Stimulated activated CD4-positive, alpha-beta T cell treated with anti-CD3 and anti-CD28 coated beads, Interleukin-4, amount 100 ng/mL, for 24 hours (primary cell): ENCODE results near the gene ELOA.
"Not testable (repeated sequence)": the region's sequence is repeated elsewhere in the genome, so short reads cannot be mapped to it uniquely, and the experiment has no call there.

Source experiments
- DNase-seq: peaks from one replicate; pipeline ENCODE4 v3.0.0-alpha.2; 2020

The ELOA gene

DNA sequence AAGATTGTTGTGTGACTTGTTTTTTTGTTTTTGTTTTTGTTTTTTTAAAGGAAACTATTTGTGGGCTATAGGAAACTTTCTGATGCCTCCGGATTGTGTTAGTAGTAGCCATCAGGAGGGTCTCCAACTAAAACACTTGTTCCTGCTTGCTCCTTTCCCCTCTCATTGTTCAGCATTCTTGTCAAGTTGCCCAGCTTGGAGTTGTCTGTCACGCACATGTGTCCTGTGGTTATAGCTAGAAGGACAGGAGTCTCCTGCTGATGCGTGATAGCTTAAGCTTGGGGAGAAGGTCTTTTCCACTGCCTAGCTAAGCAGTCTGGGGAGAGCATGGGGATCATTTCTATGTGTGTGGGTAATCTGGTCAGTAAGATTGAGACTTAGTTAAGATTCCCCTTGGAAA, 44.4 kb downstream of the ELOA start:
- no peak for DNase-seq

DNA sequence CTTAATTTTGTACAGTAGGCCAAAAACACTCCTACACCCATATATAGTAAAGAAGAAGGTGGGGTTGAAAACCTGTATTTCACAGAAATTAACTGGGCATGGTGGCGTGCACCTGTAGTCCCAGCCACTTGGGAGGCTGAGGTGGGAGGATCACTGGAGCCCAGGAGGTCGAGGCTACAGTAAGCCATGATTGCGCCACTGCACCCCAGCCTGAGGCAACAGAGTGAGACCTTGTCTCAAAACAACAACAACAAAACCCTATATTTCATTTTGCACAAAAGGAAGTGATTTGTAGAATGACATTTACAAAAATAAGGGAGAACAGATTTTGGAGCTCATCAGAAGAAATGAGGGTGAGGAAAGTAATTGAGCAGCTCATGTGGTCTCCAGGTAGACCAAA, 45.4 kb downstream of the ELOA start:
- DNase-seq: no peak

DNA sequence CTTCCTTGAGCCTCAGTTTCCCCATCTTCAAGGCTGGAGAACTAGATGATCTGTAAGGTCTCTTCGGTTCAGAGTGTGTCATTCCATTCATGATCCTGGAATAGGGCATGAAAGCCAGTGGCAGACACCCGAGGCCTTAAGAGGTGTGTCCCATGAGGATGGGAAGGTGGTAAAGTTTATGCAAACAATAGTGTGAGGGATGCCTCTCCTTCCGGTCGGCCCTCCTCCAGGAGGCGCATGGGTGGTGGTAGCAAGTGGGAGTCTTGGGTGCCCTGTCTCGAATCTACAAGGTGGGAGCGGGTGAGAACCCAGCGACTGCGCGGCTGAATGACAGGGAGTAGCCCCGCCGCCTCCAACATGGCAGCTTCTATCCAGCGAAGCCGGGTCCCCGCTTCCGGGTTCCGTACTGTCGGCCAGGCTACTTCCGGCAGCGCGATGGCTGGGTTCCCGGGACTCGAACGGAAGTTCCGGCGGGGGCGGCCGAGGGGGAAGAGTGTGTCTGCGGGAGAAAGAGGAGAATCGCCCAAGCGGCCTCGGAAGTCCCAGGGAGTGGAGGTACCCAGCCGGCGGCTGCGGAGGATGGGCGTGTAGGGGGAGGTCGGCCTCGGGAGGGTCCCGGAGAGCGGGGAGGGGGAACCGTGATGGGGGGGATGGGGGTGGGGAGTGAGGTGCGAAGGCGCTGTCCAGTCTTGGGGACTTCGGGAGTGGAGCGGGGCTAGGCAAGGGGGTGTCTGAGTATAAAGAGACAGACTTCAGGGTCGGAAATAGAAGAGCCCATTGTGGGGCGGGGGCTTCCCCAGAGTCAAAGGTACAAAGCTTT, 47.6 kb downstream of the ELOA start, which contains the start of gene LYPLA2:
Gene LYPLA2 (plus strand): TSS at position 450 of the 820 bp plus-strand sequence. CDS start 1,538 bp downstream, outside the sequence.
- DNase-seq: peak; percentile 90

DNA sequence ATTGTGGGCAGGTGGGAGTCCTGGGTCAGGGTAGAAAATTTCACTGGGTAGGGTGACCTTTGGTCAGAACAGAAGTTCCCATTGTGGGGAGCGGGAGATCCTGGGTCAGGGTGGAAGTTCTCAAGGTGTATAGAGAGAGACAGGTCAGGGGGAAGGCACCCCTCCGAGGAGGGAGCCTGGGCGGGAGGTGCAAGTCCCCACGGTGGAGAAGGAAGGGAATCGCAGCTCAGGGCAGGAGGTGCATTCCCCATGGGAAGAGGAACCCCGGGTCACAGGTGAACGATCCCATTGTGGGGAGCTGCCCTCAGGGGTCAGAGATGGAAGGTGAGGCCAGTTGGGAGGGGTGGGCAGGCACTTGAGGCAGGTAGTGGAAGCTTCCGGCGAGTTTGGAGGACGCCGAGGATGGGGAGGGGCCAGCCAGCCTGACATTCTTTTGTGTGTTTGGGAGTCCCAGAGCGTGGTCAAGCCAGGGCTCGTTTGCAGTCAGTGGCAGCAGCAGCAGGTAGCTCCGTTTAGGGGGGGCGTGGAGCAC, 48.3 kb downstream of the ELOA start:
- peak; percentile 28 for DNase-seq

DNA sequence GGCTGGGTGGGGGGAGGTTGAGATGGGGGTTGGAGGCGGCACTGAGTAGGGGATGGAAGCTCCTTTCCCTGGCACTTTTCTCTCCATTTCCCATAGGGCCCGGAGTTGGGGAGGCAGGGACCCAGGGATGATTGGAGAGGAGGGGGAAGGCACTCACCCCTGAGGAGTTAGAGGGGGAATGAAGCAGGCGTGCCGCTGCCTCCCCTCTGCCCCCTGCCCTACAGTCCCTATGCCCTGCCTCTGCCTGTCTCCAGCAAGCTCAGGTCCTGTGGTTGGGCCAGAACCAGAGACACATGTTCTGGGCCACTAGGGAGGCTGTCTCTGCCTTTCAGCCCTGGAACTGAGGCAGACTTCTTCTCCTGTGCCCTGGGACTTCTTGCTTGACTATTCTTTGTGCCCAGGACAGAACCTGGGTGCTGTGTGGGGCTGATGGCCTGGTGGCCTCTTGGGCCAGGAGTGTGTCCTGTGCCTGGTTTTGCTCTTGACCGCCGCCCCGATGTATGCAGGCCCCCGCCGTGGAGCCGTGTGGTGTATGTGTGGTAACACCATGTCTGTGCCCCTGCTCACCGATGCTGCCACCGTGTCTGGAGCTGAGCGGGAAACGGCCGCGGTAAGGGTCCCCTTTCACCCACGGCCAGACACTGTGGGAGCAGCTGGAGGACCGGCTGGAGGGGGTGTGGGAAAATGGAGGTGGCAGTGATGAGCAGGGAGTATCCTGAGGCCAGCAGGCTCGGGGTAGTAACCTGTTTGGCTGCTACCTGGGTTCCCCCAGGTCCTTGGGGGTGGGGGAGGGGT, 49.1 kb downstream of the ELOA start:
- DNase-seq: no peak

DNA sequence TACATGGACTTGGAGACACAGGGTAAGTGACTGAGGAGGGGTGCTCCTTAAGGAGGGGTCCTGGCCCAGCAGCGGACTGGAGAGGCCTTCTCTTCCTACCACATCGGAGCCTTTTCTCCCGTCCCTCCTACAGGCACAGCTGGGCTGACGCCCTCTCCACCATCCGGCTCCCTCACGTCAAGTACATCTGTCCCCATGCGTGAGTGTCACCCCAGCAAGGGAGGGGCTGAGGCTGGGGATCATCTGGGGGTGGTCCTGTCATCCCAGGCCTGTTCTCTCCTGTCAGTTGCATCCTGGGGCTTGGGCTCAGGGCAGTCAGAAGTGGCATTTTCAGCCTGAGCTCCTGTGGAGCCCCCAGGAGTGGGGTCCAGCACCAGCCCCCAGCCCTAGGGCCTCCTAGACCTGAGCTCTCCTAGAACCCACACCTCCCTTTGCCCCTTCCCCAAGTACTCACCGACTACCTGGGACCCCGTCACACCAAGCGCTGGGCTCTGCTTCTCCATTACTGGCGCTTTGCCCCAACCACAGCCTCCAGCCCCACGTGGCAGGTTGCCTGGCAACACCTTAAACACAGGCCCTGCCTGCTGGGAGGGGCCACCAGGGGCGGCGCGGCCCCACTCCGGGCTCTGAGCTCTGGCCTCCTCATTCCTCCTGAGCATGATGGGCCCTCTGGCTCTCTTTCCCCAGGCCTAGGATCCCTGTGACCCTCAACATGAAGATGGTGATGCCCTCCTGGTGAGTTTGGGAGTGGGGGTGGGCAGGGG, 49.9 kb downstream of the ELOA start:
- no peak for DNase-seq

DNA sequence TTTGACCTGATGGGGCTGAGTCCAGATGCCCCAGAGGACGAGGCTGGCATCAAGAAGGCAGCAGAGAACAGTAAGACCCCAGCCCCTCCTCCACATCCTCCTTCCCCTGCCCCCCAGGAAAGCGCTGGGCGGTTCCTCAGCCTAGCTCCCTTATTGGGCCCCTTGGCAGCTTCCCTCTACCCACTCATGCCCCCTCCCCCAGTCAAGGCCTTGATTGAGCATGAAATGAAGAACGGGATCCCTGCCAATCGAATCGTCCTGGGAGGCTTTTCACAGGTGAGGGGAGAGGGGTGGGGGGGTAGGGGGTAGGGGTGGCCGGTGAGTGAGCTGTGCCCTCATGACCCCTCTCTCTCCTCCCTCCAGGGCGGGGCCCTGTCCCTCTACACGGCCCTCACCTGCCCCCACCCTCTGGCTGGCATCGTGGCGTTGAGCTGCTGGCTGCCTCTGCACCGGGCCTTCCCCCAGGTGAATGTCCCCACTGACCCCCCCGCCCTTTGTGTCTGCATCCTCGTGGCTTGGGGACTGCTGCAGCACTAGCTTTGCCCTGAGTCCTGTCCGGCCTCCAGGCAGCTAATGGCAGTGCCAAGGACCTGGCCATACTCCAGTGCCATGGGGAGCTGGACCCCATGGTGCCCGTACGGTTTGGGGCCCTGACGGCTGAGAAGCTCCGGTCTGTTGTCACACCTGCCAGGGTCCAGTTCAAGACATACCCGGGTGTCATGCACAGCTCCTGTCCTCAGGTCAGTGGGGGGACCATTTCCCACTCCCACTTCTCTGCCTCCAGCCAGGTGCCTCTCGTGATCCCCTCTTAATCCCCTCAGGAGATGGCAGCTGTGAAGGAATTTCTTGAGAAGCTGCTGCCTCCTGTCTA, 50.8 kb downstream of the ELOA start:
- no peak for DNase-seq

DNA sequence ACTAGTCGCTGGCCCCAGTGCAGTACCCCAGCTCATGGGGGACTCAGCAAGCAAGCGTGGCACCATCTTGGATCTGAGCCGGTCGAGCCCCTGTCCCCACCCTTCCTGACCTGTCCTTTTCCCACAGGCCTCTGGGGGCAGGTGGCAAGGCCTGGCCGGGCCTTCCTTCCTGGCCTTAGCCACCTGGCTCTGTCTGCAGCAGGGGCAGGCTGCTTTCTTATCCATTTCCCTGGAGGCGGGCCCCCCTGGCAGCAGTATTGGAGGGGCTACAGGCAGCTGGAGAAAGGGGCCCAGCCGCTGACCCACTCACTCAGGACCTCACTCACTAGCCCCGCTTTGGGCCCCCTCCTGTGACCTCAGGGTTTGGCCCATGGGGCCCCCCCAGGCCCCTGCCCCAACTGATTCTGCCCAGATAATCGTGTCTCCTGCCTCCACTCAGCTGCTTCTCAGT, 51.5 kb downstream of the ELOA start:
- not testable (repeated sequence) for DNase-seq

DNA sequence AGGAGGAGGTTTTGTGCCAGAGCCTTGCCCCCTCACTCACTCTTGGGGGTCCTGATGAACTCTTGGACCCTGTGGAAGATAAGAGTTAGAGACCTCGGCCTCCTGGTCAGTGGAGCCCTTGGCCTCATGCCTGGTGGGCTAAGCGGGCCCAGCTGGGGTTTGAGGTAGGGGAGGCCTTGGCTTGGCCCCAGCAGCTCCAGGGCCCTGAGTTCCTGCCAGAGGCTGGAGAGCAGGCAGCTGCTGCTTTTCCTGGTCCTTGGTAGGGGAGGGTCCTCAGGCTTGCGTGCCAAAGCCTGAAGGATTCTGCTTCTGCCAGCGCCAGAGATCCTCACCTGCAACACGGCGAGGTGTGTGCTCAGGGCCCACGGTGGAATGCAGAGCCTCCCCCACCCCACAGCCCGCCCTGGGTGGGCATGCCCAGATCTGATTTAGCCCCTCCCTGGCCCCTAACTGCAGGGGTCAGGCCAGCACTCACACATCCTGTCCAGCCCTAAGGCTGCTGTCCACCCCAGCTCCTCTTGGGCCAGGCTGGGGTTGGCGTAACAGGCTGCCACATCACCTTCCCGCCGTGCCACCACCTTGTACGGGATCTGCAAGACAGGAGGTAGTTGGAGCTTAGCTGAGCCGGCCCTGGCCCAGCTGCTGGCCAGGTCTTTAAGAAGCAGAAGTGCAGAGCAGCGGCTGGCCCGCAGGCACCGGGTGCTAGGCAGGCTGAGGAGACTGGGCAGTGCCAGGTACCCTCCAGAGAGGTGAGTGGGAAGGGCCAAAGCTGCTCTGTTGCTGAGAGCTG, 52.6 kb downstream of the ELOA start:
- no peak for DNase-seq

DNA sequence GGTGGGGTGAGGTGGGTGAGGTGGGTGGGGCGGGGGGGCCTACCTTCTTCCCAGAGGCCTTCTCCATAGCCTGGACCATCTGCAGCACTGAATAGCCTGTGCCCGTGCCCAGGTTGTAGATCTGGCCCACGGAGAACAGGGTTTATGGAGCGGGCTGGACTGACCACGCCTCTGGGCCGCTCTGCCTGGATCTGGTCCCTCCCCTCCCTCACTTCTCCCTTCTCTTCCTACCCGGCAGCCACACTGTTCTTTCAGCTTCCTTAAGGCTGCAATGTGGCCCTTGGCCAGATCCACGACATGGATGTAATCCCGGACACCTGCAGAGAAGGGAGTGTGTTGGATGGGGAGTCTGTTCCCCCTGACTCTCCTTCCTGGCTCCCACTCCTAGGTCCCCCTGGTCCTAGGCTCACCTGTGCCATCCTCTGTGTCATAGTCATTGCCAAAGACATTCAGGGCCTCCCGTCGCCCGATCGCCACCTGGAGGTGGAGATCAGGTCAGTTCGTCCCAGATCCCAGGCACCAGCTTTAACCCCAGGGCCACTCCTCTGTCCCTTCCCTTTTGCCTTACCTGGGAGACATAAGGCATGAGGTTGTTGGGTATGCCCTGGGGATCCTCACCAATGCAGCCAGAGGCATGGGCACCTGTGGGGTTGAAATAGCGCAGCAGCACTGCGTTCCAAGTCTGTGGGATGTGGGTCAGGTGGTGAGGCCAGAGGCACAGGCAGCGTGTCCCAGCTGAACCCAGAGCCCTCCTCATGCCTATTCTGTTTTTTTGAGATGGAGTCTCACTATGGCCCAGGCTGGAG, 53.4 kb downstream of the ELOA start:
- no peak for DNase-seq

DNA sequence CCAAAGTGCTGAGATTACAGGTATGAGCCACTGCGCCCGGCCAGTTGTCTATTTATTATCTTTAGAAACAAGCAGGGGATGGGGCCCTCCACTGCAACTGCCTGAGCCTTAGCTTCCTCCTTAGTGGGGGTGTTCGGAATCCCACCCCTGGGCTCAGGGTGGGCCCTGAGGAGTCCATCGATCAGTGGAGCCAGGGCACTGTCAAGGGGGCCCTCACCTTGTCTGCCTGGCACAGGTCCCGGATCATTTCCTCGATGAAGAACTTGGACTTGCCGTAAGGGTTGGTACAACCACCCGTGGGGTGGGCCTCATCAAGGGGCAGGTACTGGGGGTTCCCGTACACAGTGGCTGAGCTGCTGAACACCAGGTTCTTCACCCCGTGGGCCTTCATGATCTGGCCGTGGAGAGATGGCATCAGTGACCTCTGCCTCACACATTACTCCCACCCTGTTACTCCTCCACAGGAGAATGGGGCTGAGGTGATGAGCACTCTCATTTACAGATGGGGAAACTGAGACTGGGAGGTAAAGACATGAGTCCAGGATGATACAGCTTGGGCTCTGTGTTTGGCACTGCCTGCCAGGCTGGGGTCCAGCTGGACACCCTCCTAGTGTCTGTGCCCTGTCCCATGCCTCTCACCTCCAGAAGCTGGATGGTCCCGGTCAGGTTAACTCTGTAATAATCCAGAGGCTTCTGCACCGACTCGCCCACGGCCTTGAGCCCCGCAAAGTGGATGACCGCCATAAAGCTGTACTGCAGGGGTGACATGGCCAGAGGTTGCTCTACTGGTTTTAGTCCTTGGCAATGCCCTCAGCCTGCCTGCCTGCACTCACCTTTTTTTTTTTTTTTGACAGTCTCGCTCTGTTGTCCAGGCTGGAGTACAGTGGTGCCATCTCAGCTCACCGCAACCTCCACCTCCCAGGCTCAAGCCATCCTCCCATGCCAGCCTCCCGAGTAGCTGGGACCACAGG, 54.5 kb downstream of the ELOA start:
- DNase-seq: no peak

DNA sequence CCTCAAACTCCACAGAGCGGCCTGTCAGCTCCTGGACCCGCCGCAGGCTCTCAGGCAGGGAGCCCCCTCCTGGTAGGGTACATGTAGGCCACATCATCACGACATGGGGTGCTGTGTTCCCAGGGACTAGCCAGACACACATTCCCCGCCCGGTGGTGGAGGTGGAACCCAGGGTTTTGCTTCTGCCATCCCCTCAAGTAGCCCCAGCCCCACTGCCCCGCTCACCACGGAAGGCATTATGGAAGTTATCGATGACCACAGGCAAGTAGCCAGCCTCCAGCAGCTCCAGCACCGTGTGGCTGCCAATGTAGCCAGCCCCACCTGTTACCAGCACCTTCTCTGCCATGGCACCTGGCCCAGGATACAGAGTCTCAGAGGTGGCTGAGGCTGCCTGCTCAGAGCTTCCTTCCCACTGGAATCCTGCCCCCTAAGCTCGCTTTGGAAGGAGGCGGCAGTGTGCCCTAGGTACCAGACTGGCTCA, 55.4 kb downstream of the ELOA start:
- no peak for DNase-seq

DNA sequence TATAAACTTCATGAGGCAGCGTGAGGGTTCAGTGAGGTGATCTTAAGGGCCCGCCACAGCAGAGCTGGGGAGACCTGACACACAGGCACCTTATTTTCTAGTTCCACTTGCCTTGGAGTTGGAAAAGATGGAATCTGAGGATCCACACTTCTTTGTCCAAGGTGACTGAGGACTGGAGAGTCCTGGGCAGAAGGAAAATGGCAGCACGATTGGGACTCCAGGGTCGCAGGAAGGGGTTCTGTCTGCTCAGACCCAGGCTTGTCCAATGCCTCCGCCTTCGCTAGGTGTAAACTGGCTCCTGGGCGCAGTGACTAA, 55.9 kb downstream of the ELOA start:
- no peak for DNase-seq

DNA sequence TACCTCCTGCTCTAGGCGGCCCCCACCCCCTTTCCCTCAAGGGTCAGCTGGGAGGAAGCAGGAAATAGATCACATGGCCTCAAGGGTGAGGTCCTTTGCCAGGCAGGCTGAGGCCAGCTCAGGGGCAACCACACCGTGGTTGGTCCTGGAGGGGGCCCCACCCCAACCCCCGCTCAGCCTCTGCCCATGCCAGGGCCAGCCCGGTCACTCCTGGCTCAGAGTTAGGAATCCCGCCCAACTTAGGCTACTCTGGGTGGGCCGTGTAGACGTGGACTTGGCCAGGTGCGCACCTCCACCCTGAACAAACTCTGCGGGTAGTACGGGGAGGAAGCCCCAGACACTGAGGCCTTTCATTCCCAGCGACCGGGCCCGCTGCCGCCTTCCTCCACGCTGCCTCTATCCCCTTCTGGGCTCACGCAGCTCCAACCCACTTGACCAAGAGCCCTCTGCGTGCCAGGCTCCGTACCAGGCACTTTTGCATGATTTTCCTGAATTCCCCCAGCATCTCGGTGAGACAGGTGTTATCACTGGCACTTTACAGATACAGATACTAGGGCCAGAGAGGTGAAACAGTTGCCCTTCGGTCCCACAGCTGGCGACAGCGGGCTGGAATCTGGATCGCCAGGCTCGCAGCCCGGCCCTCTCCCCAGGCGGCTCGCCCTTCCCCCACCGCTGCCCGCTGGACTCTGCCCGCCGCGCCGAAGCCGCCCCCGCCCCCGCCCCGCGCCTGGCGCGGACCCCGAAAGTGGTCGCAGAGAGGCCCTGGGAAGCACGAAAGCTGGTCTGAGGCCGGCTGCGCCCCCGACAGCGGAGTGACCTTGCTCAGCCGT, 56.5 kb downstream of the ELOA start:
- DNase-seq: peak; percentile 26

DNA sequence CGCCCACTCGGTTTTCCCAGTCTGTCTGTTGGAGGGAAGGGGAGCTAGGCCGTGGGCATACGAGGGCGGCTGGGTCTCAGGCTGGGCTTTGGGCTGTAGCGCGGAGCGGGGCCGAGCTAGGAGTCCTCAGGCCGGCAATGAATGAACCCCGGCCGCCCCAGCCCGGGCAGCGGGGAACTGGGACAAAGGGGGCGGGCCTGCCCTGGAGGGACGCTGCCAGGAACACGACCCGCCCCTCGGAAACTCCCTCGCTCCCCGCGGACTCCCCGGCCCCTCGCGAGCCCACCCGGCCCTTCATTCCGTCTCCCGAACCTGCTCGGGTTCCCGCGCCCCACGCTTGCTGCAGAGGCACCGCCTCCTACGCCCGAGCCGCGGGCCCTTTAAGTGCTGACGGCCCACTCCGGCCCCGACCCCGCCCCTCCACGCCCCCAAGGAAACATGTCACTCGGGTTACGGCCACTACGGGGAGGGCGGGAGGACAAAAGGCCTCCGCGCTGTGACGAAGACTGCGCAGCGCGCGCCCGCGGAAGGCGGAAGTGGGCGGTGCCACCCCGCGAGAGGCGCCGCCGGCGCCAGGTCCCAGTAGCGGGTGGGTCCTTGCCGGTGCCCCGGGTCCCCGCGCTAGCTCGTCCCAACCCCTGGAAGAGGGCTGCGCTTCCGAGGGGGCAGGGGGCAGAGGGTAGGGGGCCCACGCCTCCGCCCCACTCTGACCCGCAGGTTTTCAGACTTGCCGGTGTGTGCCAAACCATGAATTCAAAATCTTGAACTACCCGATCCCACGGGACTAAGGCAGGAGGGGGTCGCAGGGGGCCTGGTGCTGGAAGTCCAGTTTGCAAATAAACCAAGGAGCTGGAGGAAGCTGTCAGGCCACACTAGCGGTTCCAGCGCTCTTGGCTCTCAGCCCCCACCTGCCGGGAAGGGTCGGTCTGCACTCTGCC, 57.4 kb downstream of the ELOA start, which contains the start of gene GALE:
Gene GALE (minus strand): TSS at position 355 of the 938 bp plus-strand sequence. CDS start 1,747 bp downstream, outside the sequence.
- DNase-seq: peak; percentile 97

DNA sequence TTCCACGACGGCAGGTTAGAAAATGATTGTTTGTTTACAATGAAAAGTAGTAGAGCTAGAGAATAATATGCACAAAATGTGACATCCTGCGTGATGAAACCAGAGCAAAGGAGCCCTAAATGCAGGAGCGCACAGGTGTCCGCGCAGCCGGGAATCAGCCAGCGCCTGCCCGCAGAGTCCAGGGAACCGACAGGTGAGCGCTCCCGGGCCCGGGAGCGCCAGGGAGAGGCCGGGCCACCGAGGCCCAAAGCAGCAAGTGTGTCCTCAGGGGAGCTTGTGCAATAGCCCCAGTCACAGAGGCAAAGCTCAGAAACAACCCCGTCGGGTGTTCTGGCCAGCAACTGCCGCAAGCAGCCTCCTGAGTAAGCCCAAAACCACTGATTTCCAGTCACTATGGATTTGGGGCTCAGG, 58.1 kb downstream of the ELOA start:
- no peak for DNase-seq

DNA sequence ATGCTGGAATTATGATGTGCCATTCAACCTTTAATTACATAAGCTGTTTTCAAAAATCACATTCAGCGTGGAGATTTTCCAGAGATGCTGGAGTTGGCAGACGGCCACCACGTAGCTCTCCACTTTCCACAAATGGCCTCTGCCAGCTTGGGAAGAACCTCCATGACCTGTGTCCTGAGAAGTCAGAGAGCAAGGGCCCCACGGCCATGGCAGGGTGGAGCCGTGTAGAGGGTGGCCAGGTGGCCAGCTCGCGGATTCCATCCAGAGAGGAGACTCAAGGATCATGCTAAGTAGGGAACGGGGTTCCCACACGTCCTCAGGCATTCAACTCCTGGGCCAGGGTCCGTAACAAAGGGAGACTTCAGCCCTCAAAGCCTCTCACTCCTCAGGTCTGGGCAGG, 58.6 kb downstream of the ELOA start:
- no peak for DNase-seq
